Tibial nerve (tissue), 4 donors: Measurements from ENCODE around the gene CARNS1. TPM values are rescaled to one million over a fixed set of nuclear protein-coding genes. Genes with fewer than 3 reads are reported as not detected.
A peak's percentile ranks its signal among the peaks of the same experiment; 100 is the strongest.

ENCODE experiments used
- DNase-seq, 2 donors: peaks; one replicate each; pipeline ENCODE4 v3.0.0-alpha.2; 2019; ENCODE audit warnings: low spot score in 2 of 2
- H3K27ac ChIP-seq, 4 donors: fragments of 200-600 bp; sonication (generic) in 3 of 4; one replicate each; pipeline ENCODE4 v1.5.1; 2017 to 2019; ENCODE audit warnings: mild to moderate bottlenecking in 1 of 4
- H3K27me3 ChIP-seq, 2 donors: fragments of 200-600 bp; sonication (generic) in 1 of 2; one replicate each; pipeline versions ENCODE4 v1.5.1 to v1.6.0; 2017 to 2019
- H3K36me3 ChIP-seq, 3 donors: fragments of 200-600 bp; sonication (generic); one replicate each; pipeline ENCODE4 v1.5.1; 2018 to 2019
- H3K4me1 ChIP-seq, 4 donors: fragments of 200-600 bp; sonication (generic) in 3 of 4; one replicate each; pipeline ENCODE4 v1.5.1; 2017 to 2019
- H3K4me3 ChIP-seq, 4 donors: fragments of 200-600 bp; sonication (generic) in 3 of 4; one replicate each; pipeline ENCODE4 v1.5.1; 2017 to 2019; ENCODE audit warnings: mild to moderate bottlenecking in 1 of 4, moderate library complexity in 1 of 4
- H3K9me3 ChIP-seq, 4 donors: fragments of 200-600 bp; sonication (generic) in 3 of 4; one replicate each; pipeline ENCODE4 v1.5.1; 2017 to 2019
- CTCF ChIP-seq, 5 experiments: fragments of 200-600 bp in 3 of 5; fragments of 450-650 bp in 2 of 5; sonication (generic) in 3 of 5; IDR thresholded peaks; one replicate each; pipeline ENCODE4 v1.5.1; 2016 to 2019; ENCODE audit warnings: antibody characterized with exemption in 5 of 5, mild to moderate bottlenecking in 3 of 5, moderate library complexity in 2 of 5
- EP300 ChIP-seq, 2 donors: sonication (generic); formaldehyde crosslinking; IDR thresholded peaks; one replicate each; pipeline ENCODE4 v1.6.1; 2017; ENCODE audit warnings: antibody characterized with exemption in 2 of 2, mild to moderate bottlenecking in 1 of 2
- POLR2A ChIP-seq, 2 donors: fragments of 450-650 bp; IDR thresholded peaks; one replicate each; pipeline ENCODE4 v1.6.1; 2017; ENCODE audit warnings: antibody characterized with exemption in 2 of 2, mild to moderate bottlenecking in 2 of 2, moderate library complexity in 2 of 2
- WGBS, 2 donors: methylation state at CpG; one replicate each; pipeline ENCODE4 v1.1.5; 2018; 5-methylcytosine and 5-hydroxymethylcytosine counted together
- total RNA-seq, 4 donors: library from RNA; depleted of rRNA; stranded (reverse); fragments of >200 nt; gene quantifications; one replicate each; pipeline ENCODE4 v1.1.0, GENCODE V29; 2016

The CARNS1 gene
- total RNA-seq, 4 donors from 2014 or later, result 1.8 to 5.9 (median 4.3) TPM

- Histone ChIP-seq H3K4me3 (no peak overlapping the region), H3K9me3 (no peaks in the 10 kb centered on the region), H3K27ac (peak overlapping the region in 2 of 4 donors; percentile 34 to 77), H3K27me3 (peaks cover 0 to 24% of the 10 kb centered on the region in 2 donors), H3K4me1 (peaks cover 0 to 59% (median 42%) of the 10 kb centered on the region in 4 donors), H3K36me3 (no peaks in the 10 kb centered on the region)
- TF ChIP-seq EP300 (IDR thresholded peaks at IDR 0.05) (no peak), POLR2A (IDR thresholded peaks at IDR 0.05) (no peak)
- no peak for DNase-seq
- WGBS, 2 donors, result 75 to 97% methylated on average over 3 to 7 of the region's 9 CpGs
Observed at GRCh38 chr11:67405688-67406339, 9.7 kb upstream of the CARNS1 start.

- Histone ChIP-seq H3K9me3 (no peaks in the 10 kb centered on the region), H3K36me3 (no peaks in the 10 kb centered on the region), H3K27ac (peak overlapping the region in 2 of 4 donors; percentile 4 to 77), H3K27me3 (peaks cover 0 to 31% of the 10 kb centered on the region in 2 donors), H3K4me3 (no peak overlapping the region), H3K4me1 (peaks cover 0 to 63% (median 45%) of the 10 kb centered on the region in 4 donors)
- TF ChIP-seq POLR2A (IDR thresholded peaks at IDR 0.05) (no peak), CTCF (IDR thresholded peaks at IDR 0.05) (no peak), EP300 (IDR thresholded peaks at IDR 0.05) (no peak)
- 66 to 78% methylated on average over 7 to 17 of the region's 18 CpGs for WGBS, 2 donors
- DNase-seq, result no peak
Observed at GRCh38 chr11:67406420-67406968, 9.0 kb upstream of the CARNS1 start.

- WGBS, 2 donors, result 55 to 57% methylated on average over 9 to 11 of the region's 12 CpGs
- DNase-seq, result no peak
- peaks cover 0 to 37% of the 10 kb centered on the region in 2 donors for H3K27me3 ChIP-seq
- no peak overlapping the region for H3K4me3 ChIP-seq
- no peaks in the 10 kb centered on the region for H3K9me3 ChIP-seq
- peak overlapping the region in 2 of 4 donors; percentile 60 to 77 for H3K27ac ChIP-seq
- H3K36me3 ChIP-seq, result no peaks in the 10 kb centered on the region
- TF ChIP-seq POLR2A (IDR thresholded peaks at IDR 0.05) (no peak), EP300 (IDR thresholded peaks at IDR 0.05) (no peak), CTCF (IDR thresholded peaks at IDR 0.05) (no peak)
- H3K4me1 ChIP-seq, result peaks cover 0 to 61% (median 43%) of the 10 kb centered on the region in 4 donors
Observed at GRCh38 chr11:67406969-67407687, 8.3 kb upstream of the CARNS1 start.

GRCh38 chr11:67407688-67408163 is 7.8 kb upstream of the CARNS1 start:
- TF ChIP-seq EP300 (IDR thresholded peaks at IDR 0.05) (no peak), CTCF (IDR thresholded peaks at IDR 0.05) (no peak)
- peaks cover 0 to 61% (median 37%) of the 10 kb centered on the region in 4 donors for H3K4me1 ChIP-seq
- H3K4me3 ChIP-seq, result no peak overlapping the region
- H3K27me3 ChIP-seq, result peaks cover 0 to 41% of the 10 kb centered on the region in 2 donors
- peak overlapping the region in 3 of 4 donors; percentile 34 to 77 (median 60) for H3K27ac ChIP-seq
- 72% methylated on average over 10 to 11 of the region's 12 CpGs for WGBS, 2 donors
- H3K9me3 ChIP-seq, result no peaks in the 10 kb centered on the region
- no peak for DNase-seq
- no peaks in the 10 kb centered on the region for H3K36me3 ChIP-seq

- WGBS, 2 donors, result 63 to 77% methylated on average over 15 to 18 of the region's 18 CpGs
- H3K27ac ChIP-seq, result peak overlapping the region in 3 of 4 donors; percentile 51 to 77 (median 60)
- no peak for DNase-seq
- H3K27me3 ChIP-seq, result peaks cover 0 to 41% of the 10 kb centered on the region in 2 donors
- TF ChIP-seq EP300 (IDR thresholded peaks at IDR 0.05) (no peak), POLR2A (IDR thresholded peaks at IDR 0.05) (no peak), CTCF (IDR thresholded peaks at IDR 0.05) (no peak)
- H3K4me1 ChIP-seq, result peaks cover 0 to 62% (median 34%) of the 10 kb centered on the region in 4 donors
- H3K4me3 ChIP-seq, result no peak overlapping the region
- no peaks in the 10 kb centered on the region for H3K36me3 ChIP-seq
- H3K9me3 ChIP-seq, result no peaks in the 10 kb centered on the region
Observed at GRCh38 chr11:67408437-67409200, 6.9 kb upstream of the CARNS1 start.
